Trophoblast cell (in vitro differentiated cells and primary cell): ENCODE results near the gene NCOA3.

Experiments used
- DNase-seq, 2 donors: peaks; one replicate each; pipeline ENCODE4 v3.0.0-alpha.2; 2016
- H2AFZ ChIP-seq: 2 replicates; pipeline ENCODE4 v1.6.1; 2013; ENCODE audit warnings: low read length, moderate library complexity, mild to moderate bottlenecking; ENCODE audit not compliant: insufficient read depth, poor library complexity
- H2AK5ac ChIP-seq: 2 replicates; pipeline ENCODE4 v1.6.1; 2013; ENCODE audit warnings: mild to moderate bottlenecking, low read length
- H2BK120ac ChIP-seq: 2 replicates; pipeline ENCODE4 v1.6.1; 2013; ENCODE audit warnings: low read length, mild to moderate bottlenecking, moderate library complexity; ENCODE audit not compliant: insufficient read depth, poor library complexity
- H2BK12ac ChIP-seq: 2 replicates; pipeline ENCODE4 v1.6.1; 2013; ENCODE audit warnings: mild to moderate bottlenecking, low read length, moderate library complexity
- H2BK5ac ChIP-seq: 2 replicates; pipeline ENCODE4 v1.6.1; 2013; ENCODE audit warnings: low read length, low read depth, moderate library complexity, mild to moderate bottlenecking; ENCODE audit not compliant: poor library complexity
- H3K14ac ChIP-seq: 2 replicates; pipeline ENCODE4 v1.6.1; 2013; ENCODE audit warnings: mild to moderate bottlenecking, low read length
- H3K18ac ChIP-seq: 2 replicates; pipeline ENCODE4 v1.6.1; 2013; ENCODE audit warnings: mild to moderate bottlenecking, low read length
- H3K23ac ChIP-seq: 2 replicates; pipeline ENCODE4 v1.6.1; 2013; ENCODE audit warnings: low read length
- H3K27ac ChIP-seq: 2 replicates; pipeline ENCODE4 v1.5.1; 2013; ENCODE audit warnings: low read depth, mild to moderate bottlenecking, inconsistent platforms, low read length, moderate library complexity
- H3K27me3 ChIP-seq: 2 replicates; pipeline ENCODE4 v1.6.1; 2013; ENCODE audit warnings: inconsistent platforms, mild to moderate bottlenecking, low read length, moderate library complexity; ENCODE audit not compliant: insufficient read depth
- H3K36me3 ChIP-seq, 2 experiments: 1 replicate in 1 of 2; 2 replicates in 1 of 2; pipeline ENCODE4 v1.6.1; 2013; ENCODE audit warnings: low read length in 2 of 2, mild to moderate bottlenecking in 2 of 2, moderate library complexity in 1 of 2; ENCODE audit not compliant: insufficient read depth in 2 of 2, control insufficient read depth in 1 of 2
- H3K4ac ChIP-seq: 2 replicates; pipeline ENCODE4 v1.6.1; 2013; ENCODE audit warnings: low read depth, mild to moderate bottlenecking, low read length, moderate library complexity
- H3K4me1 ChIP-seq, 2 experiments: 1 replicate in 1 of 2; 2 replicates in 1 of 2; pipeline ENCODE4 v1.6.1; 2013; ENCODE audit warnings: low read length in 2 of 2, mild to moderate bottlenecking in 2 of 2, moderate library complexity in 1 of 2; ENCODE audit not compliant: insufficient read depth in 2 of 2, control insufficient read depth in 1 of 2
- H3K4me2 ChIP-seq: 2 replicates; pipeline ENCODE4 v1.6.1; 2013; ENCODE audit warnings: inconsistent platforms, mild to moderate bottlenecking, low read length, moderate library complexity
- H3K4me3 ChIP-seq: 2 replicates; pipeline ENCODE4 v1.5.1; 2013; ENCODE audit warnings: mild to moderate bottlenecking, low read depth, low read length, inconsistent platforms
- H3K79me1 ChIP-seq: one replicate; pipeline ENCODE4 v1.6.1; 2013; ENCODE audit warnings: low read length
- H3K79me2 ChIP-seq: 2 replicates; pipeline ENCODE4 v1.6.1; 2013; ENCODE audit warnings: low read length, mild to moderate bottlenecking; ENCODE audit not compliant: control insufficient read depth, insufficient read depth, poor library complexity
- H3K9ac ChIP-seq: 2 replicates; pipeline ENCODE4 v1.6.1; 2013; ENCODE audit warnings: mild to moderate bottlenecking, low read length
- H3K9me3 ChIP-seq: 2 replicates; pipeline ENCODE4 v1.6.1; 2013; ENCODE audit warnings: low read depth, mild to moderate bottlenecking, control low read depth, inconsistent platforms, low read length; ENCODE audit not compliant: insufficient read depth
- H4K12ac ChIP-seq: 2 replicates; pipeline ENCODE4 v1.6.1; 2013; ENCODE audit warnings: low read depth, mild to moderate bottlenecking, low read length, moderate library complexity
- H4K8ac ChIP-seq: 2 replicates; pipeline ENCODE4 v1.6.1; 2013; ENCODE audit warnings: low read depth, mild to moderate bottlenecking, low read length, moderate library complexity
- H4K91ac ChIP-seq: one replicate; pipeline ENCODE4 v1.6.1; 2013; ENCODE audit warnings: low read depth, mild to moderate bottlenecking, low read length, moderate library complexity
- WGBS: extraction: QIAGEN DNeasy Blood & Tissue Kit; methylation state at CpG from one replicate; pipeline ENCODE4 v1.1.7; 2013; ENCODE audit warnings: missing lambda C conversion rate; ENCODE audit not compliant: insufficient read length, insufficient coverage; ENCODE audit errors: extremely low coverage; 5-methylcytosine and 5-hydroxymethylcytosine counted together

Gene NCOA3

GRCh38 chr20:47574616-47575364 lies 73.1 kb downstream of the NCOA3 start:
- H3K9me3 ChIP-seq = peaks cover 3% of the 10 kb centered on the region
- H2AK5ac ChIP-seq = no peak overlapping the region
- H3K23ac ChIP-seq = no peak overlapping the region
- DNase-seq = no peak
- H4K8ac ChIP-seq = no peak overlapping the region
- H3K4me1 ChIP-seq = peaks cover 0 to 5% of the 10 kb centered on the region in 2 experiments
- no peak overlapping the region for H3K4me3 ChIP-seq
- H3K14ac ChIP-seq = no peak overlapping the region
- no peak overlapping the region for H2BK5ac ChIP-seq
- H2BK120ac ChIP-seq = no peak overlapping the region
- no peak overlapping the region for H2BK12ac ChIP-seq
- no peak overlapping the region for H3K4me2 ChIP-seq
- H2AFZ ChIP-seq = no peak overlapping the region
- H4K91ac ChIP-seq = no peak overlapping the region
- no CpG with 5 or more reads among the region's 4 CpGs for WGBS
- H3K79me2 ChIP-seq = peaks cover 1% of the 10 kb centered on the region
- peaks cover 2 to 4% of the 10 kb centered on the region in 2 experiments for H3K36me3 ChIP-seq
- no peaks in the 10 kb centered on the region for H3K27me3 ChIP-seq
- no peak overlapping the region for H3K18ac ChIP-seq
- H3K79me1 ChIP-seq = no peaks in the 10 kb centered on the region
- no peak overlapping the region for H3K27ac ChIP-seq
- no peak overlapping the region for H4K12ac ChIP-seq
- no peak overlapping the region for H3K4ac ChIP-seq
- no peak overlapping the region for H3K9ac ChIP-seq

GRCh38 chr20:47576516-47577033 lies 74.9 kb downstream of the NCOA3 start:
- peaks cover 0 to 5% of the 10 kb centered on the region in 2 experiments for H3K4me1 ChIP-seq
- no peak overlapping the region for H4K12ac ChIP-seq
- H2BK12ac ChIP-seq = no peak overlapping the region
- H4K91ac ChIP-seq = no peak overlapping the region
- peaks cover 1 to 3% of the 10 kb centered on the region in 2 experiments for H3K36me3 ChIP-seq
- no peak overlapping the region for H2BK5ac ChIP-seq
- H3K27me3 ChIP-seq = no peaks in the 10 kb centered on the region
- H2BK120ac ChIP-seq = no peak overlapping the region
- no peak overlapping the region for H3K4me3 ChIP-seq
- no peak overlapping the region for H3K14ac ChIP-seq
- H3K23ac ChIP-seq = no peak overlapping the region
- H2AFZ ChIP-seq = no peak overlapping the region
- no CpG with 5 or more reads among the region's 4 CpGs for WGBS
- no peaks in the 10 kb centered on the region for H3K79me1 ChIP-seq
- no peak overlapping the region for H2AK5ac ChIP-seq
- DNase-seq = peak in 1 of 2 donors; percentile 33
- H3K4ac ChIP-seq = no peak overlapping the region
- H3K79me2 ChIP-seq = peaks cover 1% of the 10 kb centered on the region
- H3K4me2 ChIP-seq = no peak overlapping the region
- no peaks in the 10 kb centered on the region for H3K9me3 ChIP-seq
- no peak overlapping the region for H3K18ac ChIP-seq
- H3K9ac ChIP-seq = no peak overlapping the region
- H4K8ac ChIP-seq = no peak overlapping the region
- no peak overlapping the region for H3K27ac ChIP-seq

- peaks cover 1 to 3% of the 10 kb centered on the region in 2 experiments for H3K36me3 ChIP-seq
- H3K79me1 ChIP-seq = no peaks in the 10 kb centered on the region
- H3K14ac ChIP-seq = no peak overlapping the region
- H3K27me3 ChIP-seq = no peaks in the 10 kb centered on the region
- H3K9me3 ChIP-seq = no peaks in the 10 kb centered on the region
- H3K18ac ChIP-seq = no peak overlapping the region
- DNase-seq = no peak
- no peak overlapping the region for H2BK5ac ChIP-seq
- no peak overlapping the region for H3K4me2 ChIP-seq
- no peak overlapping the region for H4K91ac ChIP-seq
- peaks cover 1% of the 10 kb centered on the region for H3K79me2 ChIP-seq
- no peak overlapping the region for H3K27ac ChIP-seq
- no peak overlapping the region for H2BK12ac ChIP-seq
- H3K9ac ChIP-seq = no peak overlapping the region
- H3K4ac ChIP-seq = no peak overlapping the region
- no peak overlapping the region for H2AK5ac ChIP-seq
- H3K4me3 ChIP-seq = no peak overlapping the region
- no peak overlapping the region for H2BK120ac ChIP-seq
- no peak overlapping the region for H4K12ac ChIP-seq
- peaks cover 0 to 5% of the 10 kb centered on the region in 2 experiments for H3K4me1 ChIP-seq
- no peak overlapping the region for H4K8ac ChIP-seq
- no peak overlapping the region for H2AFZ ChIP-seq
- H3K23ac ChIP-seq = no peak overlapping the region
These were observed 75.6 kb downstream of the NCOA3 start for GRCh38 chr20:47577314-47577713.

DNA sequence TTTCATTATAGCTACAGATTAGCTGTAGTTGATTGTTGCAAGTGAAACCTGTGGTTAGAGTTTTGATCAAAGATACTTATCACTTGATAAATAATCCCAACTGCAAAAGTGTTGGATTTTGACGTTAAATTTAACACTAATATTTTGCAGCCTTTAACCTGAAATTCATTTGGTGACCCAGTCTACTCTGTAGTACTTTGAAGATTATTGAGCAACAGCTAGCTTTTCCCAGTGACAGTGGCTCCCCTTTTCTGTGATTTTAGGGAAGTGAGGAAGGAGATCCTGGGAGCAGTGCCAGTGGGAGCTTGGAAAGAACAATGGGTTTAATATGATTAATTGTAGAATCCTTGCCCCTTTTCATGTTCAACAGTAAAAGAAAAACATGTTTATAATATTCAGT lies 76.9 kb downstream of the NCOA3 start:
- no peak overlapping the region for H3K4me3 ChIP-seq
- no peak overlapping the region for H3K27ac ChIP-seq
- DNase-seq = no peak
- H3K23ac ChIP-seq = no peak overlapping the region
- no peak overlapping the region for H3K9ac ChIP-seq
- H3K4me2 ChIP-seq = no peak overlapping the region
- H3K4me1 ChIP-seq = peaks cover 0 to 2% of the 10 kb centered on the region in 2 experiments
- no peak overlapping the region for H2AK5ac ChIP-seq
- no peak overlapping the region for H2BK120ac ChIP-seq
- H3K36me3 ChIP-seq = peaks cover under 1 to 3% of the 10 kb centered on the region in 2 experiments
- no peaks in the 10 kb centered on the region for H3K79me1 ChIP-seq
- peaks cover 3% of the 10 kb centered on the region for H3K79me2 ChIP-seq
- H3K14ac ChIP-seq = no peak overlapping the region
- WGBS = no CpG with 5 or more reads among the region's 1 CpG
- no peaks in the 10 kb centered on the region for H3K27me3 ChIP-seq
- no peak overlapping the region for H4K8ac ChIP-seq
- H2BK5ac ChIP-seq = no peak overlapping the region
- H2BK12ac ChIP-seq = no peak overlapping the region
- no peak overlapping the region for H4K91ac ChIP-seq
- H3K4ac ChIP-seq = no peak overlapping the region
- no peak overlapping the region for H2AFZ ChIP-seq
- H3K9me3 ChIP-seq = no peaks in the 10 kb centered on the region
- no peak overlapping the region for H3K18ac ChIP-seq
- no peak overlapping the region for H4K12ac ChIP-seq
